GM19452 (cell line): ENCODE data around the gene TLE7.
A peak's percentile ranks its signal among the peaks of the same experiment; 100 is the strongest.

ENCODE experiments used
- ATAC-seq: cut with Tn5 transposase; IDR thresholded peaks from one replicate; pipeline ENCODE4 v1.9.1; 2021; ENCODE audit not compliant: unreplicated experiment

TLE7 gene

GRCh38 chr16:71449020-71449419 is 7.2 kb upstream of the TLE7 start:
- ATAC-seq: no peak

- ATAC-seq: no peak
These were observed 6.5 kb upstream of the TLE7 start for GRCh38 chr16:71448274-71448866.

GRCh38 chr16:71443714-71444113 is 1.9 kb upstream of the TLE7 start:
- no peak for ATAC-seq

GRCh38 chr16:71441348-71442050 is 355 bp downstream of the TLE7 start:
- ATAC-seq: no peak

GRCh38 chr16:71440669-71441347 is 1.0 kb downstream of the TLE7 start:
- no peak for ATAC-seq

GRCh38 chr16:71439523-71439922 is 2.3 kb downstream of the TLE7 start:
- ATAC-seq: no peak

GRCh38 chr16:71436473-71436872 is 5.4 kb downstream of the TLE7 start:
- no peak for ATAC-seq

GRCh38 chr16:71432906-71433305 is 8.9 kb downstream of the TLE7 start:
- ATAC-seq: no peak

GRCh38 chr16:71431991-71432390 is 9.9 kb downstream of the TLE7 start:
- ATAC-seq: no peak

- ATAC-seq: no peak
These were observed 10.7 kb downstream of the TLE7 start for GRCh38 chr16:71431176-71431575.

- no peak for ATAC-seq
These were observed 11.1 kb downstream of the TLE7 start for GRCh38 chr16:71430744-71431143.

- ATAC-seq: no peak
These were observed 12.3 kb downstream of the TLE7 start for GRCh38 chr16:71429581-71429980.

GRCh38 chr16:71428883-71429282 is 13.0 kb downstream of the TLE7 start:
- no peak for ATAC-seq

- no peak for ATAC-seq
These were observed 13.5 kb downstream of the TLE7 start for GRCh38 chr16:71428385-71428784.

GRCh38 chr16:71426880-71427615 is 14.8 kb downstream of the TLE7 start:
- no peak for ATAC-seq

GRCh38 chr16:71426069-71426879 is 15.6 kb downstream of the TLE7 start:
- ATAC-seq: peak; percentile 63

- no peak for ATAC-seq
These were observed 16.1 kb downstream of the TLE7 start for GRCh38 chr16:71425746-71426068.

GRCh38 chr16:71424626-71425025 is 17.2 kb downstream of the TLE7 start:
- ATAC-seq: no peak

- no peak for ATAC-seq
These were observed 18.0 kb downstream of the TLE7 start for GRCh38 chr16:71423865-71424264.

- no peak for ATAC-seq
These were observed 18.8 kb downstream of the TLE7 start for GRCh38 chr16:71423016-71423415.

- no peak for ATAC-seq
These were observed 19.9 kb downstream of the TLE7 start for GRCh38 chr16:71421911-71422310.
